Sigmoid colon (tissue), 7 donors: ENCODE results near the gene MAB21L2. TPM values are rescaled to one million over a fixed set of nuclear protein-coding genes. Genes with fewer than 3 reads are reported as not detected.

Experiments
- DNase-seq: peaks from one replicate; pipeline ENCODE4 v3.0.0-alpha.2; 2019
- H3K27ac ChIP-seq, 4 donors: fragments of 200-600 bp; sonication (generic); one replicate each; pipeline ENCODE4 v1.5.1; 2016 to 2019; ENCODE audit warnings: mild to moderate bottlenecking in 1 of 4
- H3K27me3 ChIP-seq, 3 donors: fragments of 200-600 bp; sonication (generic); one replicate each; pipeline ENCODE4 v1.5.1; 2019; ENCODE audit warnings: mild to moderate bottlenecking in 1 of 3
- H3K36me3 ChIP-seq, 4 donors: fragments of 200-600 bp; sonication (generic); one replicate each; pipeline ENCODE4 v1.5.1; 2016 to 2019
- H3K4me1 ChIP-seq, 4 donors: fragments of 200-600 bp; sonication (generic); one replicate each; pipeline ENCODE4 v1.5.1; 2017 to 2019
- H3K4me3 ChIP-seq, 4 donors: fragments of 200-600 bp; sonication (generic); one replicate each; pipeline ENCODE4 v1.5.1; 2017 to 2019; ENCODE audit warnings: mild to moderate bottlenecking in 2 of 4, moderate library complexity in 1 of 4
- H3K9me3 ChIP-seq, 4 donors: fragments of 200-600 bp in 3 of 4; sonication (generic) in 3 of 4; one replicate each; pipeline versions ENCODE4 v1.5.1 to v1.6.1; 2013 to 2019
- CTCF ChIP-seq, 4 experiments: fragments of 450-650 bp in 3 of 4; fragments of 200-600 bp in 1 of 4; IDR thresholded peaks; one replicate each; pipeline ENCODE4 v1.5.1; 2016 to 2019; ENCODE audit warnings: antibody characterized with exemption in 4 of 4, mild to moderate bottlenecking in 3 of 4, moderate library complexity in 2 of 4
- EP300 ChIP-seq, 4 donors: sonication (generic); formaldehyde crosslinking; IDR thresholded peaks; one replicate each; pipeline ENCODE4 v1.6.1; 2017; ENCODE audit warnings: antibody characterized with exemption in 4 of 4
- POLR2A ChIP-seq, 2 donors: fragments of 450-650 bp; IDR thresholded peaks; one replicate each; pipeline ENCODE4 v1.6.1; 2016; ENCODE audit warnings: antibody characterized with exemption in 2 of 2, mild to moderate bottlenecking in 2 of 2, moderate library complexity in 2 of 2
- POLR2AphosphoS5 ChIP-seq, 4 donors: sonication (generic); formaldehyde crosslinking; IDR thresholded peaks; one replicate each; pipeline ENCODE4 v1.6.1; 2017; ENCODE audit warnings: antibody characterized with exemption in 4 of 4
- WGBS, 2 donors: extraction: QIAGEN DNeasy Blood & Tissue Kit; methylation state at CpG; one replicate each; pipeline ENCODE4 v1.1.7; 2013; 5-methylcytosine and 5-hydroxymethylcytosine counted together
- intact Hi-C: fragments of 100-400 bp; cut with DNase I; formaldehyde crosslinking; loops from one replicate; pipeline ENCODE4 v1.15.1; 2023
- polyA plus RNA-seq, 3 donors: library from polyadenylated mRNA; stranded (reverse); fragments of 200-250 nt; gene quantifications; one replicate each; pipeline ENCODE4 v1.2.3, GENCODE V29; 2013
- total RNA-seq, 4 donors: library from RNA; depleted of rRNA; stranded (reverse); fragments of >200 nt; gene quantifications; one replicate each; pipeline ENCODE4 v1.1.0, GENCODE V29; 2016
- donor health status: healthy with polysubstance abuse.
- donor health status: Bipolar disorder and iron deficiency.
- donor health status: healthy.

Gene MAB21L2
- total and polyA plus RNA-seq, 7 donors, result 2.3 to 693 (median 282) TPM

- TF ChIP-seq CTCF (IDR thresholded peaks at IDR 0.05) (no peak), POLR2A (IDR thresholded peaks at IDR 0.05) (no peak), EP300 (IDR thresholded peaks at IDR 0.05) (no peak), POLR2AphosphoS5 (IDR thresholded peaks at IDR 0.05) (peak in 2 of 4 donors; percentile 60 to 90)
- DNase-seq, result no peak
- peaks cover 0 to 79% (median 52%) of the 10 kb centered on the region in 4 donors for H3K4me1 ChIP-seq
- H3K27ac ChIP-seq, result peak overlapping the region in 3 of 4 donors; percentile 90 to 93 (median 92)
- H3K4me3 ChIP-seq, result peak overlapping the region in 2 of 4 donors; percentile 2 to 10
- H3K36me3 ChIP-seq, result no peaks in the 10 kb centered on the region
- intact Hi-C loops, result no loop called here
- 84 to 87% methylated on average over 5 of the region's 5 CpGs for WGBS, 2 donors
- H3K27me3 ChIP-seq, result no peaks in the 10 kb centered on the region
- no peaks in the 10 kb centered on the region for H3K9me3 ChIP-seq
Observed at GRCh38 chr4:150572704-150573504, 9.0 kb upstream of the MAB21L2 start.

GRCh38 chr4:150573534-150573933 is 8.4 kb upstream of the MAB21L2 start:
- peak overlapping the region in 1 of 4 donors; percentile 10 for H3K4me3 ChIP-seq
- DNase-seq, result no peak
- H3K27ac ChIP-seq, result peak overlapping the region in 3 of 4 donors; percentile 90 to 93 (median 92)
- 77 to 85% methylated on average over 1 of the region's 1 CpG for WGBS, 2 donors
- H3K27me3 ChIP-seq, result no peaks in the 10 kb centered on the region
- no peaks in the 10 kb centered on the region for H3K9me3 ChIP-seq
- intact Hi-C loops, result no loop called here
- H3K4me1 ChIP-seq, result peaks cover 0 to 73% (median 47%) of the 10 kb centered on the region in 4 donors
- no peaks in the 10 kb centered on the region for H3K36me3 ChIP-seq
- TF ChIP-seq EP300 (IDR thresholded peaks at IDR 0.05) (no peak), POLR2A (IDR thresholded peaks at IDR 0.05) (no peak), POLR2AphosphoS5 (IDR thresholded peaks at IDR 0.05) (no peak), CTCF (IDR thresholded peaks at IDR 0.05) (no peak)

GRCh38 chr4:150574678-150575077 is 7.3 kb upstream of the MAB21L2 start:
- H3K27me3 ChIP-seq, result no peaks in the 10 kb centered on the region
- intact Hi-C loops, result no loop called here
- H3K4me1 ChIP-seq, result peaks cover 0 to 62% (median 39%) of the 10 kb centered on the region in 4 donors
- peak overlapping the region in 3 of 4 donors; percentile 90 to 93 (median 92) for H3K27ac ChIP-seq
- H3K4me3 ChIP-seq, result peak overlapping the region in 3 of 4 donors; percentile 0 to 26 (median 25)
- WGBS, 2 donors, result 83 to 85% methylated on average over 3 of the region's 3 CpGs
- no peaks in the 10 kb centered on the region for H3K9me3 ChIP-seq
- no peak for DNase-seq
- no peaks in the 10 kb centered on the region for H3K36me3 ChIP-seq
- no peak for TF ChIP-seq POLR2AphosphoS5 (IDR thresholded peaks at IDR 0.05)

- Histone ChIP-seq H3K27me3 (no peaks in the 10 kb centered on the region), H3K27ac (peak overlapping the region in 3 of 4 donors; percentile 90 to 93 (median 92)), H3K4me1 (peaks cover 0 to 38% (median 17%) of the 10 kb centered on the region in 4 donors), H3K9me3 (no peaks in the 10 kb centered on the region), H3K4me3 (peak overlapping the region; percentile 0 to 83 (median 78)), H3K36me3 (no peaks in the 10 kb centered on the region)
- WGBS, 2 donors, result 78% methylated on average over 1 of the region's 1 CpG
- intact Hi-C loops, result no loop called here
- DNase-seq, result no peak
- TF ChIP-seq POLR2AphosphoS5 (IDR thresholded peaks at IDR 0.05), result no peak
- no peak for TF ChIP-seq CTCF (IDR thresholded peaks at IDR 0.05)
- no peak for TF ChIP-seq POLR2A (IDR thresholded peaks at IDR 0.05)
Observed at GRCh38 chr4:150577796-150578195, 4.2 kb upstream of the MAB21L2 start.

GRCh38 chr4:150578745-150579501 is 3.0 kb upstream of the MAB21L2 start:
- H3K27me3 ChIP-seq, result no peaks in the 10 kb centered on the region
- H3K4me3 ChIP-seq, result peak overlapping the region; percentile 76 to 96 (median 81)
- peak; percentile 85 for DNase-seq
- peak overlapping the region in 3 of 4 donors; percentile 90 to 93 (median 92) for H3K27ac ChIP-seq
- H3K36me3 ChIP-seq, result no peaks in the 10 kb centered on the region
- WGBS, 2 donors, result 75 to 88% methylated on average over 12 of the region's 12 CpGs
- H3K9me3 ChIP-seq, result no peaks in the 10 kb centered on the region
- TF ChIP-seq POLR2AphosphoS5 (IDR thresholded peaks at IDR 0.05) (peak; percentile 42 to 86 (median 64)), EP300 (IDR thresholded peaks at IDR 0.05) (peak in 3 of 4 donors; percentile 16 to 59 (median 45)), POLR2A (IDR thresholded peaks at IDR 0.05) (no peak), CTCF (IDR thresholded peaks at IDR 0.05) (no peak)
- intact Hi-C loops, result loop anchor here (1.0 kb wide), 1 partner anchor 281 kb away; no protein-coding TSS in a partner anchor
- peaks cover 0 to 26% (median 7%) of the 10 kb centered on the region in 4 donors for H3K4me1 ChIP-seq
